Keratinocyte (primary cell): ENCODE results near the gene MEGF11. TPM values are rescaled to one million over a fixed set of nuclear protein-coding genes. Genes with fewer than 3 reads are reported as not detected.

Source experiments
- DNase-seq: peaks from one replicate; pipeline ENCODE4 v3.0.0-alpha.2; 2011; ENCODE audit warnings: low read depth, missing footprints, low spot score
- FAIRE-seq: peaks from 2 replicates; lab custom pipeline; 2011; peaks lifted over from hg19 to GRCh38; lab: Jason Lieb, UNC
- H2AFZ ChIP-seq: 2 replicates; pipeline ENCODE4 v1.6.0; 2012; ENCODE audit warnings: low read length, control low read depth, inconsistent platforms; ENCODE audit not compliant: control insufficient read depth
- H3K27ac ChIP-seq: 2 replicates; pipeline ENCODE4 v1.5.1; 2011; ENCODE audit warnings: low read length; ENCODE audit not compliant: control insufficient read depth, insufficient read depth
- H3K27me3 ChIP-seq: 3 replicates; pipeline ENCODE4 v1.6.0; 2011; ENCODE audit warnings: low read length; ENCODE audit not compliant: control insufficient read depth, insufficient read depth; ENCODE audit errors: extremely low read depth
- H3K36me3 ChIP-seq, 2 experiments: 2 replicates in 1 of 2; 3 replicates in 1 of 2; pipeline ENCODE4 v1.5.1; 2011; ENCODE audit warnings: low read length in 2 of 2, mild to moderate bottlenecking in 1 of 2; ENCODE audit not compliant: control insufficient read depth in 2 of 2, insufficient read depth in 2 of 2; ENCODE audit errors: extremely low read depth in 1 of 2
- H3K4me1 ChIP-seq: 3 replicates; pipeline ENCODE4 v1.5.1; 2011; ENCODE audit warnings: low read length; ENCODE audit not compliant: control insufficient read depth, insufficient read depth; ENCODE audit errors: extremely low read depth
- H3K4me2 ChIP-seq: 3 replicates; pipeline ENCODE4 v1.6.0; 2011; ENCODE audit warnings: low read depth, low read length; ENCODE audit not compliant: control insufficient read depth, insufficient read depth; ENCODE audit errors: extremely low read depth
- H3K4me3 ChIP-seq, 3 experiments: fragments of 200-600 bp in 1 of 3; sonication (generic) in 1 of 3; 2 replicates in 2 of 3; 3 replicates in 1 of 3; pipeline ENCODE4 v1.5.1; 2011 to 2016; ENCODE audit warnings: low read length in 3 of 3, mild to moderate bottlenecking in 3 of 3, control low read depth in 2 of 3, inconsistent platforms in 1 of 3, low read depth in 1 of 3, mixed read lengths in 1 of 3, mixed run types in 1 of 3, moderate library complexity in 1 of 3; ENCODE audit not compliant: control insufficient read depth in 2 of 3, insufficient read depth in 2 of 3; ENCODE audit errors: extremely low read depth in 1 of 3
- H3K79me2 ChIP-seq: 2 replicates; pipeline ENCODE4 v1.6.0; 2012; ENCODE audit warnings: low read length; ENCODE audit not compliant: control insufficient read depth, insufficient read depth
- H3K9ac ChIP-seq: 3 replicates; pipeline ENCODE4 v1.6.0; 2011; ENCODE audit warnings: low read length; ENCODE audit not compliant: control insufficient read depth, insufficient read depth; ENCODE audit errors: extremely low read depth
- H3K9me1 ChIP-seq: 3 replicates; pipeline ENCODE4 v1.6.0; 2011; ENCODE audit warnings: low read length; ENCODE audit not compliant: control insufficient read depth, insufficient read depth; ENCODE audit errors: extremely low read depth
- H3K9me3 ChIP-seq: 2 replicates; pipeline ENCODE4 v1.5.1; 2012; ENCODE audit warnings: low read depth, low read length; ENCODE audit not compliant: control insufficient read depth
- H4K20me1 ChIP-seq: 3 replicates; pipeline ENCODE4 v1.6.0; 2011; ENCODE audit warnings: low read length; ENCODE audit not compliant: control insufficient read depth, insufficient read depth; ENCODE audit errors: extremely low read depth
- EZH2 ChIP-seq: IDR thresholded peaks from one replicate; pipeline ENCODE4 v1.6.1; 2012; ENCODE audit warnings: inconsistent platforms, mild to moderate bottlenecking, low read length, moderate library complexity
- dilution Hi-C: fragments of 300-500 bp; cut with MboI; formaldehyde crosslinking; loops from one replicate; pipeline ENCODE4 v1.7.0; 2020; ENCODE audit warnings: low sequenced_read_pairs; ENCODE audit not compliant: extremely low pct_ligation_motif_present
- polyA plus RNA-seq, 5 experiments: library from polyadenylated mRNA; depleted of rRNA in 3 of 5; stranded (reverse) in 3 of 5; stranded (forward) in 1 of 5; unstranded in 1 of 5; fragments of >200 nt; gene quantifications; 1 replicate in 1 of 5; 2 replicates in 3 of 5; 3 replicates in 1 of 5; pipeline versions ENCODE4 v1.2.1 to v1.2.3, GENCODE V29; 2011 to 2012; ENCODE audit warnings: missing spikeins in 2 of 5, low read depth in 1 of 5, low replicate concordance in 1 of 5
- TF ChIP-seq, protein P1 (sequence below), 3 experiments: IDR thresholded peaks in 1 of 3; conservative IDR thresholded peaks in 1 of 3; optimal IDR thresholded peaks in 1 of 3; 2 replicates in 2 of 3; 3 replicates in 1 of 3; pipeline versions ENCODE3 to v1.5.1; 2011; ENCODE audit warnings: low read length in 3 of 3, mild to moderate bottlenecking in 3 of 3, moderate library complexity in 2 of 3, control low read depth in 1 of 3, inconsistent platforms in 1 of 3; ENCODE audit not compliant: insufficient read depth in 2 of 3; ENCODE audit errors: extremely low read depth in 1 of 3

MEGF11 gene
- polyA plus RNA-seq, 1 donor (not counting 4 experiments of a cell fraction or from before 2014, with no cell fraction given), result not detected

DNA sequence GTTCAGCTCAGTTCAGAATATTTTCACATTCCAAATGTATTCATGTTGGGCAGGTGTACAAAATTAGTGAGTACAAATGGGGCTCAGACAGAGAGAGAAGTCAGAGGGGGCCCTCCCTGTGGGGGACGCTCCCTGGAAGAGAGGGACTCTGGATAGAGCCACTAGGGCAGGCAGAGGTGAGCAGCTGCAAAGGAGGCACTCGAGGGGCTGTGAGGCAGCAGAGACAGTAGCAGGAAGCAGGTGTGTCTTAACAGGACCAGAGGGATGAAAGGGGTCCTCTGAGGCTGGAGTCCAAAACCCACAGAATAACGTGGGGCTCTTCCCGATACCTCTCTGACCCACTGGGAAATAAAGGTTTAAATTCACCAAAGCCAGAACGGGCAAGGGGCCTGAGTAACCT lies 127.1 kb downstream of the MEGF11 start:
- no peaks in the 10 kb centered on the region for H3K9me3 ChIP-seq
- no peak overlapping the region for H3K4me3 ChIP-seq
- H3K27me3 ChIP-seq, result peaks cover 7% of the 10 kb centered on the region
- H3K9me1 ChIP-seq, result no peaks in the 10 kb centered on the region
- no peak for FAIRE-seq
- no peak for DNase-seq
- no peak overlapping the region for H3K27ac ChIP-seq
- no peak overlapping the region for H3K4me2 ChIP-seq
- H3K9ac ChIP-seq, result no peak overlapping the region
- no peaks in the 10 kb centered on the region for H3K79me2 ChIP-seq
- H4K20me1 ChIP-seq, result no peaks in the 10 kb centered on the region
- H3K36me3 ChIP-seq, result no peaks in the 10 kb centered on the region
- H2AFZ ChIP-seq, result no peak overlapping the region
- H3K4me1 ChIP-seq, result no peaks in the 10 kb centered on the region
- no peak for TF ChIP-seq EZH2
- dilution Hi-C loops, result no loop called here

DNA sequence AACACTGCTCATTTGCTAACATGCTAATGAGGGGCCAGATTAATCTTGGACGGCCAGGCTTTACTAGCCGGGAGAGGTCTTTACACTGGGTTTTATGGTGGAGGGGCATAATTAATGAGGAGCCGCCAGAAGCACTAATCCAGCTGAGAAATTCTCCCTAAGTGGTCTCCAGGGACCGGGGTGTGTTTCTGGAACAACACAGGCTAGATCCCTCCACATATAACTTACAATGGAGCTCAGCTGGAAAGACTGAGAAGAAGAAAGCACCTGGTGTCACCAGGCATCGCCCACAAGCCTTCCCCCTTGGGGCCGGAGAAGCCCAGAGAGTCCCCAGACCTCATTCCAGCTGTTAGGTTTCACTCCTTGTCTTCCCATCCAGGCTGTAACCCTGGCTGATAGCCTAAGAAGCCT lies 127.5 kb downstream of the MEGF11 start:
- Histone ChIP-seq H3K4me1 (no peaks in the 10 kb centered on the region), H3K27ac (no peak overlapping the region), H3K9ac (no peak overlapping the region), H3K4me2 (no peak overlapping the region), H3K9me3 (no peaks in the 10 kb centered on the region), H3K27me3 (peaks cover 7% of the 10 kb centered on the region), H3K9me1 (no peaks in the 10 kb centered on the region), H4K20me1 (no peaks in the 10 kb centered on the region), H3K4me3 (no peak overlapping the region), H3K79me2 (no peaks in the 10 kb centered on the region), H3K36me3 (no peaks in the 10 kb centered on the region), H2AFZ (no peak overlapping the region)
- no peak for FAIRE-seq
- TF ChIP-seq EZH2, result no peak
- TF ChIP-seq, protein P1, sequence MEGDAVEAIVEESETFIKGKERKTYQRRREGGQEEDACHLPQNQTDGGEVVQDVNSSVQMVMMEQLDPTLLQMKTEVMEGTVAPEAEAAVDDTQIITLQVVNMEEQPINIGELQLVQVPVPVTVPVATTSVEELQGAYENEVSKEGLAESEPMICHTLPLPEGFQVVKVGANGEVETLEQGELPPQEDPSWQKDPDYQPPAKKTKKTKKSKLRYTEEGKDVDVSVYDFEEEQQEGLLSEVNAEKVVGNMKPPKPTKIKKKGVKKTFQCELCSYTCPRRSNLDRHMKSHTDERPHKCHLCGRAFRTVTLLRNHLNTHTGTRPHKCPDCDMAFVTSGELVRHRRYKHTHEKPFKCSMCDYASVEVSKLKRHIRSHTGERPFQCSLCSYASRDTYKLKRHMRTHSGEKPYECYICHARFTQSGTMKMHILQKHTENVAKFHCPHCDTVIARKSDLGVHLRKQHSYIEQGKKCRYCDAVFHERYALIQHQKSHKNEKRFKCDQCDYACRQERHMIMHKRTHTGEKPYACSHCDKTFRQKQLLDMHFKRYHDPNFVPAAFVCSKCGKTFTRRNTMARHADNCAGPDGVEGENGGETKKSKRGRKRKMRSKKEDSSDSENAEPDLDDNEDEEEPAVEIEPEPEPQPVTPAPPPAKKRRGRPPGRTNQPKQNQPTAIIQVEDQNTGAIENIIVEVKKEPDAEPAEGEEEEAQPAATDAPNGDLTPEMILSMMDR (optimal IDR thresholded peaks at IDR 0.05 in 1 of 3, IDR thresholded peaks at IDR 0.05 in 1 of 3, conservative IDR thresholded peaks at IDR 0.05 in 1 of 3; ENCODE audit: extremely low read depth in 1 of 3, insufficient read depth in 2 of 3, low read length in 3 of 3), result no peak
- dilution Hi-C loops, result no loop called here
- DNase-seq, result no peak

DNA sequence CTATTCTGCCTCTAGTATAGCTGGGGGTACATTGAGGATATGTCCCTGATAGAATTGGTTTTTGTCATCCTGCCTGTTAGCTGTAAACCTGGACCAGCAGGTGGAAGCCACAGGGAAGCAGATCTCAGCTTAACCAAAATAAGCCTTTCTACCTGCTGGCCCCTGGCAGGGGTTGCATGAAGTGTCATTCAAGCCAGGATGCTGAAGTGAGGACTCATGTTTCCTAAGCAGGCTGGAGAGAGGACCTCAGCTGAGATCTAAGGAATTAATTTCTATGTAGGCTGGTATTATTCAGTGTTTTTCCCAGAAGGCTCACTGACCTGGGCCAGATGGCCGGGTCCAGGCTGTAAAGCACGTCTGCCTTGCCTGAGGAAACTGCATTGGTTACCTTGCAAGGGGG lies 128.9 kb downstream of the MEGF11 start:
- H3K27me3 ChIP-seq, result peaks cover 7% of the 10 kb centered on the region
- no peaks in the 10 kb centered on the region for H3K79me2 ChIP-seq

More for the DNA sequence above, 128.9 kb downstream of the MEGF11 start:
- Histone ChIP-seq H4K20me1 (no peaks in the 10 kb centered on the region), H2AFZ (no peak overlapping the region), H3K9me3 (no peaks in the 10 kb centered on the region), H3K36me3 (no peaks in the 10 kb centered on the region), H3K27ac (no peak overlapping the region), H3K4me3 (no peak overlapping the region), H3K4me1 (no peaks in the 10 kb centered on the region), H3K9me1 (no peaks in the 10 kb centered on the region), H3K4me2 (no peak overlapping the region), H3K9ac (no peak overlapping the region)
- TF ChIP-seq, protein P1 (optimal IDR thresholded peaks at IDR 0.05 in 1 of 3, IDR thresholded peaks at IDR 0.05 in 1 of 3, conservative IDR thresholded peaks at IDR 0.05 in 1 of 3; ENCODE audit: extremely low read depth in 1 of 3, insufficient read depth in 2 of 3, low read length in 3 of 3), result no peak
- TF ChIP-seq EZH2, result no peak
- DNase-seq (no peak), FAIRE-seq (no peak)
- dilution Hi-C loops, result no loop called here
